Measurements from ENCODE around the gene PDILT. TPM values are rescaled to one million over a fixed set of nuclear protein-coding genes. Genes with fewer than 3 reads are reported as not detected.

The PDILT gene
- total and polyA plus RNA-seq, 2 experiments from 2014 or later, result not detected

DNA sequence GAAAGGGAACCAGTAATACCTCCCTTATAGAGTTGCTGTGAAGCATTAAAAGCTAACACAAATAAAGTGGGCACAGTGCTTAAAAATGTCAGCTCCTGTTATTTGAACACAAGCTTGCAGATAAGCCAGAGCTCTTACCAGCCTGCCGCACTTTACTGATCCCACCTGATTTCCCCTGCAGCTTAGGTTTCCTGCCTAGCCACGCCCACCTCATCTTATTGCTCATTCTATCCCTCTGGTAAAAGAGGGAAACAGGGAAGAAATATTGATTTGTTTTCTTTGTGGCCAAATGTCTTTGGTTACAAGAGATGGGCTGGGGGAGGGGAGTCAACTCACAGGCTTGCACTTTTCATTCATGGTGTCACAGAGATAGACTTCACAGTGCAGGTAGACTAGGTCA, 67.6 kb downstream of the PDILT start:
- Histone ChIP-seq H3K4me3 (no peak overlapping the region), H4K20me1 (replicated peaks; ENCODE audit: insufficient read depth) (no peaks in the 10 kb centered on the region), H3K4me2 (no peak overlapping the region), H3K27me3 (ENCODE audit: insufficient read depth) (no peaks in the 10 kb centered on the region), H3K79me2 (replicated peaks; ENCODE audit: insufficient read depth) (no peaks in the 10 kb centered on the region), H3K4me1 (ENCODE audit: insufficient read depth) (peaks cover 17% of the 10 kb centered on the region), H3K36me3 (ENCODE audit: insufficient read depth) (no peaks in the 10 kb centered on the region), H2AFZ (peak overlapping the region; percentile 56; the same call in 1 of the 2 replicates), H3F3A (replicated peaks; ENCODE audit: low read depth) (no peaks in the 10 kb centered on the region), H3K9me2 (ENCODE audit: insufficient read depth) (no peaks in the 10 kb centered on the region), H3K27ac (ENCODE audit: low read depth) (no peak overlapping the region)
- H3K4me3 Mint-ChIP-seq, result no peak overlapping the region
- peaks cover 8% of the 10 kb centered on the region for H3K4me1 Mint-ChIP-seq
- no peaks in the 10 kb centered on the region for H3K9me3 Mint-ChIP-seq
- H3K36me3 Mint-ChIP-seq (ENCODE audit: low read depth), result no peaks in the 10 kb centered on the region
- DNase-seq (ENCODE audit: low spot score) (peak; percentile 23), ATAC-seq (peak; percentile 40; the same call in 2 of the 3 replicates)
- no peak overlapping the region for H3K27ac Mint-ChIP-seq
- H3K27me3 Mint-ChIP-seq (ENCODE audit: insufficient read depth, low read depth, poor library complexity), result peaks cover 5% of the 10 kb centered on the region
- TF ChIP-seq ZNF114 (CRISPR knock-in tag; IDR thresholded peaks at IDR 0.05) (no peak), ETS1 (IDR thresholded peaks at IDR 0.05) (no peak), NANOG (IDR thresholded peaks at IDR 0.05; ENCODE audit: borderline replicate concordance) (no peak), EZH2phosphoT487 (IDR thresholded peaks at IDR 0.05; ENCODE audit: unreplicated experiment) (no peak), STAT1 (IDR thresholded peaks at IDR 0.05; ENCODE audit: unreplicated experiment) (no peak), JUNB (IDR thresholded peaks at IDR 0.05; ENCODE audit: unreplicated experiment) (no peak), EZH2 (IDR thresholded peaks at IDR 0.05; ENCODE audit: low read depth, unreplicated experiment) (no peak), ZNF331 (CRISPR knock-in tag; IDR thresholded peaks at IDR 0.05; ENCODE audit: low read depth) (no peak), CREB1 (CRISPR knock-in tag; IDR thresholded peaks at IDR 0.05; ENCODE audit: low read depth) (no peak)
- TF ChIP-seq, protein P1, sequence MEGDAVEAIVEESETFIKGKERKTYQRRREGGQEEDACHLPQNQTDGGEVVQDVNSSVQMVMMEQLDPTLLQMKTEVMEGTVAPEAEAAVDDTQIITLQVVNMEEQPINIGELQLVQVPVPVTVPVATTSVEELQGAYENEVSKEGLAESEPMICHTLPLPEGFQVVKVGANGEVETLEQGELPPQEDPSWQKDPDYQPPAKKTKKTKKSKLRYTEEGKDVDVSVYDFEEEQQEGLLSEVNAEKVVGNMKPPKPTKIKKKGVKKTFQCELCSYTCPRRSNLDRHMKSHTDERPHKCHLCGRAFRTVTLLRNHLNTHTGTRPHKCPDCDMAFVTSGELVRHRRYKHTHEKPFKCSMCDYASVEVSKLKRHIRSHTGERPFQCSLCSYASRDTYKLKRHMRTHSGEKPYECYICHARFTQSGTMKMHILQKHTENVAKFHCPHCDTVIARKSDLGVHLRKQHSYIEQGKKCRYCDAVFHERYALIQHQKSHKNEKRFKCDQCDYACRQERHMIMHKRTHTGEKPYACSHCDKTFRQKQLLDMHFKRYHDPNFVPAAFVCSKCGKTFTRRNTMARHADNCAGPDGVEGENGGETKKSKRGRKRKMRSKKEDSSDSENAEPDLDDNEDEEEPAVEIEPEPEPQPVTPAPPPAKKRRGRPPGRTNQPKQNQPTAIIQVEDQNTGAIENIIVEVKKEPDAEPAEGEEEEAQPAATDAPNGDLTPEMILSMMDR (conservative IDR thresholded peaks at IDR 0.05; ENCODE audit: low read depth in 2 of 2), result no peak
- TF ChIP-seq, protein P2, sequence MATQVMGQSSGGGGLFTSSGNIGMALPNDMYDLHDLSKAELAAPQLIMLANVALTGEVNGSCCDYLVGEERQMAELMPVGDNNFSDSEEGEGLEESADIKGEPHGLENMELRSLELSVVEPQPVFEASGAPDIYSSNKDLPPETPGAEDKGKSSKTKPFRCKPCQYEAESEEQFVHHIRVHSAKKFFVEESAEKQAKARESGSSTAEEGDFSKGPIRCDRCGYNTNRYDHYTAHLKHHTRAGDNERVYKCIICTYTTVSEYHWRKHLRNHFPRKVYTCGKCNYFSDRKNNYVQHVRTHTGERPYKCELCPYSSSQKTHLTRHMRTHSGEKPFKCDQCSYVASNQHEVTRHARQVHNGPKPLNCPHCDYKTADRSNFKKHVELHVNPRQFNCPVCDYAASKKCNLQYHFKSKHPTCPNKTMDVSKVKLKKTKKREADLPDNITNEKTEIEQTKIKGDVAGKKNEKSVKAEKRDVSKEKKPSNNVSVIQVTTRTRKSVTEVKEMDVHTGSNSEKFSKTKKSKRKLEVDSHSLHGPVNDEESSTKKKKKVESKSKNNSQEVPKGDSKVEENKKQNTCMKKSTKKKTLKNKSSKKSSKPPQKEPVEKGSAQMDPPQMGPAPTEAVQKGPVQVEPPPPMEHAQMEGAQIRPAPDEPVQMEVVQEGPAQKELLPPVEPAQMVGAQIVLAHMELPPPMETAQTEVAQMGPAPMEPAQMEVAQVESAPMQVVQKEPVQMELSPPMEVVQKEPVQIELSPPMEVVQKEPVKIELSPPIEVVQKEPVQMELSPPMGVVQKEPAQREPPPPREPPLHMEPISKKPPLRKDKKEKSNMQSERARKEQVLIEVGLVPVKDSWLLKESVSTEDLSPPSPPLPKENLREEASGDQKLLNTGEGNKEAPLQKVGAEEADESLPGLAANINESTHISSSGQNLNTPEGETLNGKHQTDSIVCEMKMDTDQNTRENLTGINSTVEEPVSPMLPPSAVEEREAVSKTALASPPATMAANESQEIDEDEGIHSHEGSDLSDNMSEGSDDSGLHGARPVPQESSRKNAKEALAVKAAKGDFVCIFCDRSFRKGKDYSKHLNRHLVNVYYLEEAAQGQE (IDR thresholded peaks at IDR 0.05; ENCODE audit: unreplicated experiment), result no peak
